K562 (cell line): ENCODE results near the gene MYH7B. TPM values are rescaled to one million over a fixed set of nuclear protein-coding genes. Genes with fewer than 3 reads are reported as not detected.

Experiments
- ATAC-seq: fragments of 200-7000 bp; cut with Tn5 transposase; 3 replicates; pipeline ENCODE4 v1.9.1; 2020; ENCODE audit warnings: moderate library complexity
- BruUV-seq: library from RNA; stranded (reverse); fragments of 400-500 nt; replicated peaks from 2 replicates; lab custom pipeline; 2021; lab: Mats Ljungman, UMichigan
- CTCF ChIA-PET: fragments of 300-600 bp; formaldehyde crosslinking; extraction: SDS; loops from one replicate; lab custom pipeline; 2021; ENCODE audit warnings: low intra/inter-chr PET ratio; lab: Yijun Ruan, JAX
- POLR2A ChIA-PET: fragments of 300-600, 350-650 bp; sonication (Branson Sonifier 250); formaldehyde crosslinking; extraction: SDS; loops from one replicate; lab custom pipeline; 2021; ENCODE audit warnings: antibody characterized with exemption, inconsistent platforms; lab: Yijun Ruan, JAX
- DNase-seq, 4 experiments: peaks; one replicate each; pipeline versions ENCODE4 v3.0.0 to v3.0.0-alpha.2; 2011 to 2018; ENCODE audit warnings: low spot score in 3 of 4, mixed read lengths in 3 of 4; ENCODE audit errors: extremely low read depth in 1 of 4
- FAIRE-seq: peaks from 2 replicates; lab custom pipeline; 2011; peaks lifted over from hg19 to GRCh38; lab: Jason Lieb, UNC
- H2AFZ ChIP-seq: 2 replicates; pipeline ENCODE4 v1.6.0; 2011; ENCODE audit warnings: low read depth, low read length, control low read depth, inconsistent platforms
- H3K27ac ChIP-seq: fragments of 200-600 bp; 3 replicates; pipeline ENCODE4 v1.8.0; 2011; ENCODE audit warnings: low read depth, mild to moderate bottlenecking, control low read depth, inconsistent platforms, low read length, moderate library complexity, mixed read lengths; ENCODE audit errors: extremely low read depth
- H3K27me3 ChIP-seq, 2 experiments: fragments of 300-600 bp in 1 of 2; 2 replicates in 1 of 2; 3 replicates in 1 of 2; pipeline versions ENCODE4 v1.6.0 to v1.8.0; 2011; ENCODE audit warnings: inconsistent platforms in 2 of 2, low read length in 2 of 2, mild to moderate bottlenecking in 1 of 2, mixed read lengths in 1 of 2, moderate library complexity in 1 of 2; ENCODE audit not compliant: control insufficient read depth in 2 of 2, insufficient read depth in 2 of 2
- H3K36me3 ChIP-seq: fragments of 300-600 bp; 3 replicates; pipeline ENCODE4 v1.8.0; 2011; ENCODE audit warnings: mild to moderate bottlenecking, low read length, inconsistent platforms; ENCODE audit not compliant: control insufficient read depth, insufficient read depth
- H3K4me1 ChIP-seq, 2 experiments: fragments of 200-600 bp in 1 of 2; replicated peaks in 1 of 2; 2 replicates in 1 of 2; 3 replicates in 1 of 2; pipeline versions ENCODE4 v1.5.1 to v1.8.0; 2011; ENCODE audit warnings: inconsistent platforms in 2 of 2, low read length in 2 of 2, mild to moderate bottlenecking in 1 of 2, mixed read lengths in 1 of 2, moderate library complexity in 1 of 2; ENCODE audit not compliant: control insufficient read depth in 2 of 2, insufficient read depth in 2 of 2
- H3K4me2 ChIP-seq: 2 replicates; pipeline ENCODE4 v1.6.1; 2011; ENCODE audit warnings: low read length, control low read depth, inconsistent platforms, mixed read lengths; ENCODE audit not compliant: insufficient read depth
- H3K4me3 ChIP-seq: fragments of 200-600 bp; sonication (generic), shearing (Covaris generic); 2 replicates; pipeline ENCODE4 v1.5.1; 2016; ENCODE audit warnings: control low read depth, inconsistent platforms
- H3K79me2 ChIP-seq: fragments of 200-600 bp; 3 replicates; pipeline ENCODE4 v1.8.0; 2011; ENCODE audit warnings: low read length, inconsistent platforms; ENCODE audit not compliant: control insufficient read depth, insufficient read depth
- H3K9ac ChIP-seq, 2 experiments: 2 replicates each; pipeline versions ENCODE4 v1.6.0 to v1.6.1; 2011; ENCODE audit warnings: low read depth in 2 of 2, low read length in 2 of 2, control low read depth in 1 of 2, inconsistent platforms in 1 of 2, mild to moderate bottlenecking in 1 of 2, mixed read lengths in 1 of 2; ENCODE audit not compliant: insufficient read depth in 1 of 2
- H3K9me1 ChIP-seq: one replicate; pipeline ENCODE4 v1.6.0; 2011; ENCODE audit warnings: inconsistent platforms, mild to moderate bottlenecking, low read length, moderate library complexity; ENCODE audit not compliant: control insufficient read depth, insufficient read depth
- H3K9me3 ChIP-seq: replicated peaks from 2 replicates; pipeline ENCODE4 v1.5.1; 2011; ENCODE audit warnings: low read depth, low read length, inconsistent platforms; ENCODE audit not compliant: control insufficient read depth, insufficient read depth
- H4K20me1 ChIP-seq: replicated peaks from 2 replicates; pipeline ENCODE4 v1.6.1; 2011; ENCODE audit warnings: low read length, inconsistent platforms, mixed read lengths; ENCODE audit not compliant: control insufficient read depth, insufficient read depth
- CBX8 ChIP-seq: fragments of 200-600 bp; sonication (generic); IDR thresholded peaks from 2 replicates; pipeline ENCODE4 v1.6.1; 2012; ENCODE audit warnings: borderline replicate concordance, mixed run types, low read depth, mild to moderate bottlenecking, moderate library complexity, mixed read lengths, low read length, control low read depth, inconsistent platforms; ENCODE audit not compliant: poor library complexity, severe bottlenecking; ENCODE audit errors: extremely low read depth
- DIDO1 ChIP-seq: fragments of 450-650 bp; IDR thresholded peaks from 2 replicates; pipeline ENCODE4 v1.6.1; 2016; ENCODE audit warnings: low read depth, missing biosample characterization, missing genetic modification characterization
- GTF2A2 ChIP-seq: IDR thresholded peaks from 2 replicates; pipeline ENCODE4 v1.6.1; 2016; ENCODE audit warnings: mild to moderate bottlenecking, missing genetic modification characterization, missing compliant biosample characterization
- ILK ChIP-seq: fragments of 450-650 bp; IDR thresholded peaks from 2 replicates; pipeline ENCODE4 v1.6.1; 2016; ENCODE audit warnings: missing genetic modification characterization, low read depth, mild to moderate bottlenecking, missing compliant biosample characterization, moderate library complexity, borderline replicate concordance
- PCBP1 ChIP-seq: fragments of 200-400 bp; formaldehyde crosslinking; IDR thresholded peaks from 2 replicates; pipeline ENCODE4 v1.6.1; 2018; ENCODE audit warnings: mild to moderate bottlenecking, low read depth, low read length; ENCODE audit not compliant: poor library complexity, severe bottlenecking
- POLR2B ChIP-seq: fragments of 450-650 bp; IDR thresholded peaks from 2 replicates; pipeline ENCODE4 v1.6.1; 2018; ENCODE audit warnings: low read depth; ENCODE audit not compliant: partially characterized antibody
- RREB1 ChIP-seq: fragments of 250-450 bp; sonication (Bioruptor Pico); IDR thresholded peaks from 2 replicates; pipeline ENCODE4 v1.4.0; 2020
- TAF9B ChIP-seq: fragments of 450-650 bp; IDR thresholded peaks from 2 replicates; pipeline ENCODE4 v1.6.1; 2018; ENCODE audit warnings: mild to moderate bottlenecking; ENCODE audit not compliant: partially characterized antibody
- TARDBP ChIP-seq: fragments of 450-650 bp; IDR thresholded peaks from 2 replicates; pipeline ENCODE4 v1.6.1; 2016
- TCF7L2 ChIP-seq: fragments of 150-350 bp; IDR thresholded peaks from 2 replicates; pipeline ENCODE4 v1.6.1; 2016; ENCODE audit warnings: low read depth, mild to moderate bottlenecking, low read length, moderate library complexity
- ZBTB12 ChIP-seq: fragments of 250-450 bp; sonication (Bioruptor Pico); IDR thresholded peaks from 2 replicates; pipeline ENCODE4 v1.4.0; 2020
- ZHX1 ChIP-seq: fragments of 150-350 bp; conservative IDR thresholded peaks from 2 replicates; pipeline ENCODE4 v1.6.1; 2014; ENCODE audit warnings: low read length
- ZNF583 ChIP-seq: fragments of 250-450 bp; sonication (Bioruptor Pico); IDR thresholded peaks from 2 replicates; pipeline ENCODE4 v1.4.0; 2020
- WGBS: fragments of 100-300 bp; shearing (Covaris generic); methylation state at CpG from one replicate; pipeline ENCODE4 v1.1.6; 2016; ENCODE audit warnings: low coverage, mixed read lengths; ENCODE audit not compliant: insufficient coverage; ENCODE audit errors: missing lambda C conversion rate; 5-methylcytosine and 5-hydroxymethylcytosine counted together
- in situ Hi-C: fragments of 300-500 bp; cut with MboI; formaldehyde crosslinking; loops from 4 replicates; pipeline ENCODE4 v1.15.0; 2018; ENCODE audit warnings: inconsistent platforms, mixed read lengths
- intact Hi-C: fragments of 100-400 bp; cut with micrococcal nuclease; formaldehyde crosslinking; loops from 2 replicates; pipeline ENCODE4 v1.14.2; 2022
- polyA plus RNA-seq, 8 experiments: library from polyadenylated mRNA; depleted of rRNA in 4 of 8; stranded (reverse) in 5 of 8; unstranded in 3 of 8; fragments of >200 nt; fragmentation: Nextera tagmentation in 2 of 8; fragmentation: Illumina TruSeq in 1 of 8; extraction: Ambion mirVana in 2 of 8; extraction: Trizol in 1 of 8; gene quantifications; 2 replicates each; pipeline versions ENCODE4 v1.2.1 to v1.2.3, GENCODE V29; 2011 to 2014; ENCODE audit warnings: inconsistent platforms in 1 of 8, missing spikeins in 1 of 8
- total RNA-seq, 7 experiments: library from RNA; depleted of rRNA in 6 of 7; stranded (reverse); fragments of >200 nt in 6 of 7; fragmentation: Illumina TruSeq in 2 of 7; extraction: Trizol in 2 of 7; gene quantifications; 2 replicates each; pipeline versions ENCODE4 v1.2.1 to v1.2.3, GENCODE V29; 2011 to 2021; ENCODE audit warnings: low replicate concordance in 1 of 7

MYH7B gene
- total and polyA plus RNA-seq, 9 of the 15 experiments (the other 6 are each of a cell fraction or from before 2014, with no cell fraction given): 0.07 to 0.34 (median 0.13) TPM; not detected in 3

GRCh38 chr20:34927736-34928135 is 27.9 kb upstream of the MYH7B start:
- no peak for FAIRE-seq
- H3K27ac ChIP-seq: no peak overlapping the region
- no peak for TF ChIP-seq TAF9B
- no peak for TF ChIP-seq PCBP1
- no peak for TF ChIP-seq ZHX1
- no peak for TF ChIP-seq RREB1 (CRISPR knock-in tag)
- TF ChIP-seq DIDO1 (tag): no peak
- no peak for TF ChIP-seq CBX8
- no peak for TF ChIP-seq ZBTB12
- TF ChIP-seq ILK (tag): no peak
- no peak for TF ChIP-seq TARDBP
- no peak for TF ChIP-seq POLR2B
- TF ChIP-seq TCF7L2: no peak
- TF ChIP-seq ZNF583 (CRISPR knock-in tag): no peak
- no peak for TF ChIP-seq GTF2A2 (tag)

More at GRCh38 chr20:34927736-34928135, 27.9 kb upstream of the MYH7B start:
- Histone ChIP-seq H2AFZ (no peak overlapping the region), H3K79me2 (no peaks in the 10 kb centered on the region), H3K9me3 (peaks cover 2% of the 10 kb centered on the region; the same call in 1 of the 2 replicates), H3K36me3 (peaks cover 95% of the 10 kb centered on the region), H3K9me1 (peaks cover 4% of the 10 kb centered on the region), H4K20me1 (no peaks in the 10 kb centered on the region), H3K27me3 (no peaks in the 10 kb centered on the region), H3K4me3 (no peak overlapping the region), H3K9ac (no peak overlapping the region), H3K4me1 (no peaks in the 10 kb centered on the region; a peak in 1 of 5 replicates), H3K4me2 (no peak overlapping the region)
- DNase-seq (no peak), ATAC-seq (no peak)
- intact Hi-C loops (no loop called here), in situ Hi-C loops (no loop called here)
- ChIA-PET CTCF (no interaction called here), POLR2A (interaction anchor here (0.5 to 3.0 kb wide), 6 partner anchors 9 to 172 kb away, joined by 3 to 19 read pairs (median 4); partner anchors contain the start of genes GSS and MYH7B)
- 100% methylated on average over 1 of the region's 1 CpG for WGBS
- BruUV-seq: no TSS peak
